ENCODE results near the gene ST6GALNAC3. TPM values are rescaled to one million over a fixed set of nuclear protein-coding genes. Genes with fewer than 3 reads are reported as not detected.

Gene ST6GALNAC3
- 0.30 to 0.47 TPM (median 0.41 TPM) in 5 replicates for total RNA-seq (2022; extraction: Qiagen RNA extraction)

GRCh38 chr1:76074321-76075187 lies at the start of gene ST6GALNAC3:
Gene ST6GALNAC3, plus strand, starts transcription at chr1:76074746.

Other genes starting within 250 kb of the ST6GALNAC3 start
- gene ASB17, start 142.3 kb upstream of the ST6GALNAC3 start, total RNA-seq (2022; extraction: Qiagen RNA extraction): not detected in 5 replicates